Measurements from ENCODE around the gene RNF223. TPM values are rescaled to one million over a fixed set of nuclear protein-coding genes. Genes with fewer than 3 reads are reported as not detected.

RNF223 gene
- total RNA-seq, 4 donors from 2014 or later: not detected

- peaks cover 7 to 9% of the 10 kb centered on the region in 2 donors for H3K4me1 ChIP-seq
- TF ChIP-seq CTCF (IDR thresholded peaks at IDR 0.05): no peak
- no peak for TF ChIP-seq POLR2A (IDR thresholded peaks at IDR 0.05)
- H3K36me3 ChIP-seq: no peaks in the 10 kb centered on the region
- no peak overlapping the region for H3K27ac ChIP-seq
- WGBS, 2 donors: 95 to 97% methylated on average over 19 to 33 of the region's 38 CpGs
- no peak for DNase-seq
- intact Hi-C loops (cut with DNase I): no loop called here
- H3K4me3 ChIP-seq (replicated peaks in 1 of 3): no peak overlapping the region
- no peaks in the 10 kb centered on the region for H3K27me3 ChIP-seq
- H3K9me3 ChIP-seq: no peaks in the 10 kb centered on the region
Measured at GRCh38 chr1:1084372-1085170, 10.5 kb upstream of the RNF223 start.

DNA sequence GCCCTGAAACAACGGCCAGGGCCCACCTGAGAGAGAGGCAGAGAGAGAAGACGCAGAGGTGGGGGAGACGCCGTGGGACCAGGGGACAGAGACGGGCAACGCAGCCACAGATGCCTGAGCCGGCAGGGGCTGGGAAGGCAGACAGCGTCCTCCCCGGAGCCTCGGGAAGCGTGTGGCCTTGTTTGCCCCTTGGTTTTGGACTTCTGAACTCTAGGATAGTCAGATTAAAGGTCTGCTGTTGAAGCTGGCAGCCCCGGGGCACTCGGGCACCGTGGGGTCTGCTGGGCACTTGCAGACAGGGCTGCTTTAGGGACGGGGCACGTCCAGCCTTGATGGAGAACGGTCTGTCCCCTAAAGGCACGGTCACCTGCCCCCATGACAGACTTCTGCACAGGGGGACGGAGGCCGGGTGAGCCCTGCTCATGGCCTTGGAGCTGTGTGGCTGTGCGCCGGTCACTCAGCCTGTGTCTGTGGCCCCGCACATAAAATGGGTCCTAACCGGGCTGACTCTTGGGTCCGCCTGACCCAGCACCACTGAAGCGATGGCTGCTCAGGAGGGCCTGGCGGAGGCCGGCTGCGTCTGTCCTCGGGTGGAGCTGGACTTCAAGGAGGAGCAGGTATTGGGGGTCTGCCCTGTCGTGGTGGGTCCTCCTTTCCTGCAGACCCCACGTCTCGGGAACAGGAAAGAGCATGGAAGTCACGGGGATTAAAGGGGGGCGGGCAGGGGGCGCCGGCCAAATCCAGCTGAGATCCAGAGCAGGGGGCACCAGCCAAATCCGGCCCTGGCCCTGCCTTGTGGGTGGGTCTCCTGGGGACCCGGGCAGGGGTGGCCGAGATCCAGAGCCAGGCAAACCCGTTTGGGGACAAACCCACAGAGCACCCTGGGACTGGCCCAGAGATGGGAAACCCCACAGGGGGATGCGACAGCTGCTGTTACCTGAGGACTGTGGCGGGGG is 9.6 kb upstream of the RNF223 start:
- 92 to 93% methylated on average over 41 to 43 of the region's 43 CpGs for WGBS, 2 donors
- Histone ChIP-seq H3K4me1 (peaks cover 7 to 14% of the 10 kb centered on the region in 2 donors), H3K27me3 (no peaks in the 10 kb centered on the region), H3K36me3 (no peaks in the 10 kb centered on the region), H3K27ac (no peak overlapping the region), H3K4me3 (replicated peaks in 1 of 3) (no peak overlapping the region), H3K9me3 (no peaks in the 10 kb centered on the region)
- DNase-seq: no peak
- no peak for TF ChIP-seq POLR2A (IDR thresholded peaks at IDR 0.05)
- TF ChIP-seq CTCF (IDR thresholded peaks at IDR 0.05): no peak
- intact Hi-C loops (cut with DNase I): no loop called here

DNA sequence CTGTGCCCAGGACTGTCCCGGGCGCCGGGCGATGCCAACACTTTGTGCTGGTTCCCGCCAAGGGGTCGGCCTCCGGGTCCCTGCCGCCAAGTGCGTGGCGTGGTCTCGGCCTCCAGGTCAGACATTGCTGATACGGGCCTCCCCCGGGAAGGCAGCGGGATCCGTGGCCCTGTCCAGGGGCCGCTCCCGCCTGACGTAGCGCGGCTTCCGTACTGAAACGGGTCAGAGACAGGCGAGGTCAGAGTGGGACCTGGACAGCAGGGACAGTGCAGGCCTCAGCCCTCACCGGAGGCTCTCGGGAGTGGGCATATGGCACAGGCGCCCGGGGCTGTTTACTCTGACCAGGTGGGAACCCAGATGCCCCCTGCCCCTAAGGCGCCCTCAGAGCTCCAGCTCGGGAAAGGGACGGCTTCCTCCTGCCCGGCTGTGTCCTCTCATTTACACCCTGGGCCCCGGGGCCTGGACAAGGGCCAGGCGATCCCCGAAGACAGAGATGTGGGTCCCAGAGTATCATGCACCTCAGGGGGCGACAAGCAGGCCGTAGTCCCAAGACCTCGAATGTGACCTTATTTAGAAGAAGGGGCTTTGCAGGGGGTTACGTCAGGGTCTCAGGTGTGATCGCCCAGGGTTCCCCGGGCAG is 8.8 kb upstream of the RNF223 start:
- Histone ChIP-seq H3K36me3 (no peaks in the 10 kb centered on the region), H3K27me3 (no peaks in the 10 kb centered on the region), H3K27ac (no peak overlapping the region), H3K9me3 (no peaks in the 10 kb centered on the region), H3K4me1 (peaks cover 7 to 14% of the 10 kb centered on the region in 2 donors), H3K4me3 (replicated peaks in 1 of 3) (no peak overlapping the region)
- intact Hi-C loops (cut with DNase I): no loop called here
- peak in 1 of 2 donors; percentile 3 for DNase-seq
- 95 to 96% methylated on average over 12 to 38 of the region's 40 CpGs for WGBS, 2 donors
- TF ChIP-seq POLR2A (IDR thresholded peaks at IDR 0.05) (no peak), CTCF (IDR thresholded peaks at IDR 0.05) (no peak)

DNA sequence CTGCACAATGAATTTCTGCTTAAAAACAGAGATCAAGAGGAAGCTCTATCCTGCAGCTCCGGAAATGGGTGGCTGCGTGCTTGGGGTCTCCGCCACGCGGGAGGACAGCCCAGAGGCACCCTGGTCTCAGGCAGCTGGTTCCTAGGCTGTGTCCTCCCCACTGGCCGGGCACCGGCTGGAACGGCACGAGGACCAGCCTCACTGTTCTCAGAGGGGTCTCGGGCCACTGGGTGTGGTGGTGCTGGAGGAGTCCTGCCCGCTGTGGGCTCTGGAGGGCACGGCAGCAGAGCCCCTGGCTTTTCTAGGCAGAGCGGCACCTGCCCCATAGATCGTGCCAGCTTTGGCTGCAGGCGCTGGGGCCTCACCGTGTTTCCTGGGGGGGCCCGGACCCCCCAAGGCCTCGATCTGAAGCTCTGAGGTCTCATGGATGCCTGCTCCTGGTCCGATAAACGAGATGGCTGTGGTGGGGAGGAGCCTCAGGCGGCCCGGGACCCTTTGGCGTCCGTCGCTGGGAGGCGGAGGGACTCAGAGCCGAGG is 8.2 kb upstream of the RNF223 start:
- Histone ChIP-seq H3K36me3 (no peaks in the 10 kb centered on the region), H3K9me3 (no peaks in the 10 kb centered on the region), H3K4me1 (peaks cover 7 to 14% of the 10 kb centered on the region in 2 donors), H3K27ac (no peak overlapping the region), H3K27me3 (no peaks in the 10 kb centered on the region), H3K4me3 (replicated peaks in 1 of 3) (no peak overlapping the region)
- intact Hi-C loops (cut with DNase I): no loop called here
- DNase-seq: peak in 1 of 2 donors; percentile 1
- WGBS, 2 donors: 87 to 93% methylated on average over 7 to 11 of the region's 27 CpGs
- no peak for TF ChIP-seq POLR2A (IDR thresholded peaks at IDR 0.05)
- no peak for TF ChIP-seq CTCF (IDR thresholded peaks at IDR 0.05)

Measured in thyroid gland (tissue), 4 donors.